ENCODE data around the gene TRMT61B. TPM values are rescaled to one million over a fixed set of nuclear protein-coding genes. Genes with fewer than 3 reads are reported as not detected.

TRMT61B gene
- total and polyA plus RNA-seq, 2 of the 4 experiments (the other 2 are of a cell fraction) = 5.7 to 6.6 TPM

GRCh38 chr2:28893488-28893887, 23.4 kb upstream of the TRMT61B start:
- no TSS peak for BruUV-seq (replicated peaks)
- dilution Hi-C loops (cut with HindIII; ENCODE audit: low sequenced_read_pairs, unreplicated experiment) (no loop called here), intact Hi-C loops (cut with micrococcal nuclease) (loop anchor here (10.0 kb wide), 1 partner anchor 229 kb away; no protein-coding TSS in a partner anchor), in situ Hi-C loops (cut with MboI; ENCODE audit: low sequenced_read_pairs) (no loop called here)
- Histone ChIP-seq H3K4me1 (ENCODE audit: control insufficient read depth, insufficient read depth, low read length) (peaks cover 2% of the 10 kb centered on the region; the same call in 1 of the 2 replicates), H2BK20ac (ENCODE audit: low read depth, low read length) (no peak overlapping the region), H3K56ac (ENCODE audit: extremely low read depth, insufficient read depth, low read length) (no peak overlapping the region), H2AK5ac (ENCODE audit: low read depth, low read length) (no peak overlapping the region; the same call in 1 of the 2 replicates), H2AK9ac (replicated peaks; ENCODE audit: low read depth, low read length, poor library complexity) (no peak overlapping the region), H2AFZ (replicated peaks; ENCODE audit: low read length, poor library complexity) (no peak overlapping the region), H2BK5ac (ENCODE audit: low read depth, low read length, poor library complexity, severe bottlenecking) (no peak overlapping the region), H3K14ac (replicated peaks; ENCODE audit: low read depth, low read length) (no peak overlapping the region), H3K18ac (ENCODE audit: low read depth, low read length) (no peak overlapping the region), H3K36me3 (ENCODE audit: control insufficient read depth, insufficient read depth, low read length) (no peaks in the 10 kb centered on the region), H3K4me3 (ENCODE audit: insufficient read depth, low read depth, low read length) (no peak overlapping the region), H3K23ac (ENCODE audit: low read depth, low read length) (no peak overlapping the region), H4K8ac (ENCODE audit: low read depth in 2 of 2, low read length in 2 of 2) (no peak overlapping the region; a peak in 1 of 4 replicates), H4K91ac (ENCODE audit: insufficient read depth, low read depth, low read length) (no peak overlapping the region), H2BK15ac (ENCODE audit: low read depth, low read length) (no peak overlapping the region), H2BK120ac (ENCODE audit: low read depth, low read length) (no peak overlapping the region), H3K9ac (ENCODE audit: low read depth, low read length) (no peak overlapping the region), H3K79me1 (ENCODE audit: low read depth in 1 of 2, low read length in 2 of 2) (peaks cover 0 to 23% of the 10 kb centered on the region in 2 experiments; a peak in 2 of 4 replicates), H4K5ac (ENCODE audit: low read depth, low read length) (no peak overlapping the region), H3K9me3 (ENCODE audit: control insufficient read depth, insufficient read depth, low read length) (no peaks in the 10 kb centered on the region), H3K4me2 (ENCODE audit: low read depth, low read length) (no peak overlapping the region), H4K20me1 (ENCODE audit: insufficient read depth, low read length) (peaks cover 33% of the 10 kb centered on the region), H3K4ac (ENCODE audit: low read depth, low read length) (no peak overlapping the region), H3K27me3 (ENCODE audit: control insufficient read depth, insufficient read depth, low read length) (no peaks in the 10 kb centered on the region), H3K27ac (ENCODE audit: insufficient read depth, low read length) (no peak overlapping the region), H3K9me1 (ENCODE audit: insufficient read depth, low read length) (0 out of 2 replicates have a peak, but pooled peaks cover 2% of the 10 kb centered on the region)
- WGBS, 2 experiments (ENCODE audit: extremely low coverage in 2 of 2, insufficient read length in 1 of 2) = no CpG with 5 or more reads among the region's 21 CpGs
- ChIA-PET CTCF (no interaction called here), POLR2A (ENCODE audit: unreplicated experiment) (no interaction called here)
- no peak for TF ChIP-seq RCOR1 (IDR thresholded peaks at IDR 0.05; ENCODE audit: insufficient replicate concordance, low read length)
- TF ChIP-seq RAD21 (IDR thresholded peaks at IDR 0.05; ENCODE audit: low read length) = no peak
- no peak for TF ChIP-seq CTCF (conservative IDR thresholded peaks at IDR 0.05; ENCODE audit: low read depth, low read length)
- no peak for TF ChIP-seq USF2 (IDR thresholded peaks at IDR 0.05; ENCODE audit: low read depth, low read length)
- TF ChIP-seq RFX5 (IDR thresholded peaks at IDR 0.05; ENCODE audit: low read depth, low read length) = no peak
- no peak for TF ChIP-seq ELK1 (IDR thresholded peaks at IDR 0.05; ENCODE audit: borderline replicate concordance, low read depth, low read length)
- no peak for TF ChIP-seq CHD1 (IDR thresholded peaks at IDR 0.05; ENCODE audit: low read depth, low read length)
- no peak for TF ChIP-seq BHLHE40 (IDR thresholded peaks at IDR 0.05; ENCODE audit: low read depth, low read length)
- TF ChIP-seq SMC3 (IDR thresholded peaks at IDR 0.05; ENCODE audit: low read depth, low read length) = no peak
- no peak for TF ChIP-seq NFE2L2 (IDR thresholded peaks at IDR 0.05; ENCODE audit: low read depth, low read length)
- TF ChIP-seq MXI1 (IDR thresholded peaks at IDR 0.05; ENCODE audit: borderline replicate concordance, low read depth, low read length) = no peak
- no peak for TF ChIP-seq CEBPB (IDR thresholded peaks at IDR 0.05; ENCODE audit: low read depth, low read length)
- no peak for TF ChIP-seq MAFK (IDR thresholded peaks at IDR 0.05; ENCODE audit: low read depth, low read length)
- TF ChIP-seq FOS (IDR thresholded peaks at IDR 0.05; ENCODE audit: low read depth, low read length) = no peak
- TF ChIP-seq MAZ (IDR thresholded peaks at IDR 0.05; ENCODE audit: borderline replicate concordance, low read depth, low read length) = no peak
- TF ChIP-seq POLR2A (IDR thresholded peaks at IDR 0.05; ENCODE audit: low read depth, low read length) = no peak
- ATAC-seq (ENCODE audit: low read depth) (no peak), DNase-seq (no peak)
